ENCODE data around the gene CAMTA1.

The CAMTA1 gene

GRCh38 chr1:7755448-7755847 is 970.2 kb downstream of the CAMTA1 start:
- Histone ChIP-seq H3K9me3 (ENCODE audit: insufficient read depth, low read length, severe bottlenecking) (no peaks in the 10 kb centered on the region), H3K36me3 (ENCODE audit: insufficient read depth, low read length) (no peaks in the 10 kb centered on the region), H3K27ac (ENCODE audit: low read length) (no peak overlapping the region), H4K20me1 (ENCODE audit: insufficient read depth, low read length) (no peaks in the 10 kb centered on the region), H2AFZ (ENCODE audit: low read depth, low read length) (no peak overlapping the region), H3K4me1 (ENCODE audit: insufficient read depth, low read length) (no peaks in the 10 kb centered on the region), H3K27me3 (ENCODE audit: insufficient read depth, low read length, poor library complexity) (peaks cover 20% of the 10 kb centered on the region), H3K4me2 (ENCODE audit: insufficient read depth, low read length) (no peak overlapping the region), H3K4me3 (ENCODE audit: low read depth in 1 of 2, low read length in 2 of 2) (no peak overlapping the region), H3K9ac (ENCODE audit: low read depth, low read length) (no peak overlapping the region), H3K79me2 (ENCODE audit: insufficient read depth, low read length) (no peaks in the 10 kb centered on the region)
- ATAC-seq (ENCODE audit: insufficient read depth, low read depth) (no peak), DNase-seq (no peak)
- TF ChIP-seq EZH2 (IDR thresholded peaks at IDR 0.05; ENCODE audit: borderline replicate concordance, low read depth, low read length, severe bottlenecking), result no peak
- TF ChIP-seq, protein P1, sequence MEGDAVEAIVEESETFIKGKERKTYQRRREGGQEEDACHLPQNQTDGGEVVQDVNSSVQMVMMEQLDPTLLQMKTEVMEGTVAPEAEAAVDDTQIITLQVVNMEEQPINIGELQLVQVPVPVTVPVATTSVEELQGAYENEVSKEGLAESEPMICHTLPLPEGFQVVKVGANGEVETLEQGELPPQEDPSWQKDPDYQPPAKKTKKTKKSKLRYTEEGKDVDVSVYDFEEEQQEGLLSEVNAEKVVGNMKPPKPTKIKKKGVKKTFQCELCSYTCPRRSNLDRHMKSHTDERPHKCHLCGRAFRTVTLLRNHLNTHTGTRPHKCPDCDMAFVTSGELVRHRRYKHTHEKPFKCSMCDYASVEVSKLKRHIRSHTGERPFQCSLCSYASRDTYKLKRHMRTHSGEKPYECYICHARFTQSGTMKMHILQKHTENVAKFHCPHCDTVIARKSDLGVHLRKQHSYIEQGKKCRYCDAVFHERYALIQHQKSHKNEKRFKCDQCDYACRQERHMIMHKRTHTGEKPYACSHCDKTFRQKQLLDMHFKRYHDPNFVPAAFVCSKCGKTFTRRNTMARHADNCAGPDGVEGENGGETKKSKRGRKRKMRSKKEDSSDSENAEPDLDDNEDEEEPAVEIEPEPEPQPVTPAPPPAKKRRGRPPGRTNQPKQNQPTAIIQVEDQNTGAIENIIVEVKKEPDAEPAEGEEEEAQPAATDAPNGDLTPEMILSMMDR (IDR thresholded peaks at IDR 0.05; ENCODE audit: borderline replicate concordance, extremely low read depth, low read length, poor library complexity, severe bottlenecking), result peak; percentile 38

DNA sequence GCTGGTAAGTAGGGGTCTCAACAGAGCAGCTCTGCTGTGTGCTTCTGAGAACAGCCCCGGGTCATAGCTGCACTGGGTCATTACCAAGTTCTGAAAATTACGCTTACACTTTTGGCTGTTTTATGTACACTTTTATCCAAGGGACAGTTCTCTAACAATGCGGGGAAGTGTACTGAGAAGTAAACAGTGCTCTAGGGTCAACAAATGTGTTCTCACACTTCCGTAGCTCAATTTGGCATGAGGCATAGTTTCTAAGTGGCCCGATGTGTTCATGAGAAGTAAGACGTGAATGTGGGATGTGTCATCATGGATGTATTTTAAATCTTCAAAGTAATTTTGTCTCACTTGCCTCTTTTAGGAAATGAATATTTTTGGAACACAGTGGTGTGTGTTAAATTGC is 975.0 kb downstream of the CAMTA1 start:
- Histone ChIP-seq H3K27me3 (ENCODE audit: insufficient read depth, low read length, poor library complexity) (peaks cover 15% of the 10 kb centered on the region), H3K4me3 (ENCODE audit: low read depth in 1 of 2, low read length in 2 of 2) (no peak overlapping the region), H3K9ac (ENCODE audit: low read depth, low read length) (no peak overlapping the region), H3K4me2 (ENCODE audit: insufficient read depth, low read length) (no peak overlapping the region), H3K4me1 (ENCODE audit: insufficient read depth, low read length) (no peaks in the 10 kb centered on the region), H2AFZ (ENCODE audit: low read depth, low read length) (no peak overlapping the region), H3K9me3 (ENCODE audit: insufficient read depth, low read length, severe bottlenecking) (no peaks in the 10 kb centered on the region), H3K79me2 (ENCODE audit: insufficient read depth, low read length) (no peaks in the 10 kb centered on the region), H4K20me1 (ENCODE audit: insufficient read depth, low read length) (no peaks in the 10 kb centered on the region), H3K36me3 (ENCODE audit: insufficient read depth, low read length) (no peaks in the 10 kb centered on the region), H3K27ac (ENCODE audit: low read length) (no peak overlapping the region)
- no peak for ATAC-seq (ENCODE audit: insufficient read depth, low read depth)
- TF ChIP-seq EZH2 (IDR thresholded peaks at IDR 0.05; ENCODE audit: borderline replicate concordance, low read depth, low read length, severe bottlenecking), result no peak
- TF ChIP-seq, protein P1 (IDR thresholded peaks at IDR 0.05; ENCODE audit: borderline replicate concordance, extremely low read depth, low read length, poor library complexity, severe bottlenecking), result no peak
- no peak for DNase-seq

GRCh38 chr1:7761103-7761502 is 975.8 kb downstream of the CAMTA1 start:
- TF ChIP-seq EZH2 (IDR thresholded peaks at IDR 0.05; ENCODE audit: borderline replicate concordance, low read depth, low read length, severe bottlenecking), result no peak
- TF ChIP-seq, protein P1 (IDR thresholded peaks at IDR 0.05; ENCODE audit: borderline replicate concordance, extremely low read depth, low read length, poor library complexity, severe bottlenecking), result no peak
- Histone ChIP-seq H4K20me1 (ENCODE audit: insufficient read depth, low read length) (no peaks in the 10 kb centered on the region), H3K4me3 (ENCODE audit: low read depth in 1 of 2, low read length in 2 of 2) (no peak overlapping the region), H3K36me3 (ENCODE audit: insufficient read depth, low read length) (no peaks in the 10 kb centered on the region), H3K9me3 (ENCODE audit: insufficient read depth, low read length, severe bottlenecking) (no peaks in the 10 kb centered on the region), H2AFZ (ENCODE audit: low read depth, low read length) (no peak overlapping the region), H3K27me3 (ENCODE audit: insufficient read depth, low read length, poor library complexity) (peaks cover 10% of the 10 kb centered on the region), H3K27ac (ENCODE audit: low read length) (no peak overlapping the region), H3K79me2 (ENCODE audit: insufficient read depth, low read length) (no peaks in the 10 kb centered on the region), H3K4me1 (ENCODE audit: insufficient read depth, low read length) (no peaks in the 10 kb centered on the region), H3K9ac (ENCODE audit: low read depth, low read length) (no peak overlapping the region), H3K4me2 (ENCODE audit: insufficient read depth, low read length) (no peak overlapping the region)
- no peak for ATAC-seq (ENCODE audit: insufficient read depth, low read depth)
- DNase-seq, result no peak

GRCh38 chr1:7767176-7767575 is 981.9 kb downstream of the CAMTA1 start:
- Histone ChIP-seq H3K4me1 (ENCODE audit: insufficient read depth, low read length) (peaks cover 11% of the 10 kb centered on the region), H3K4me3 (ENCODE audit: low read depth in 1 of 2, low read length in 2 of 2) (no peak overlapping the region), H3K79me2 (ENCODE audit: insufficient read depth, low read length) (peaks cover 9% of the 10 kb centered on the region), H4K20me1 (ENCODE audit: insufficient read depth, low read length) (peaks cover 2% of the 10 kb centered on the region; the same call in 1 of the 2 replicates), H3K36me3 (ENCODE audit: insufficient read depth, low read length) (no peaks in the 10 kb centered on the region; the same call in 1 of the 2 replicates), H2AFZ (ENCODE audit: low read depth, low read length) (no peak overlapping the region), H3K9me3 (ENCODE audit: insufficient read depth, low read length, severe bottlenecking) (no peaks in the 10 kb centered on the region), H3K27ac (ENCODE audit: low read length) (no peak overlapping the region), H3K27me3 (ENCODE audit: insufficient read depth, low read length, poor library complexity) (peaks cover 4% of the 10 kb centered on the region), H3K9ac (ENCODE audit: low read depth, low read length) (no peak overlapping the region), H3K4me2 (ENCODE audit: insufficient read depth, low read length) (no peak overlapping the region)
- DNase-seq (no peak), ATAC-seq (ENCODE audit: insufficient read depth, low read depth) (no peak)
- TF ChIP-seq EZH2 (IDR thresholded peaks at IDR 0.05; ENCODE audit: borderline replicate concordance, low read depth, low read length, severe bottlenecking), result no peak
- TF ChIP-seq, protein P1 (IDR thresholded peaks at IDR 0.05; ENCODE audit: borderline replicate concordance, extremely low read depth, low read length, poor library complexity, severe bottlenecking), result no peak

Measured in DND-41 (cell line).